ENCODE results near the gene EPB41L2.

EPB41L2 gene

DNA sequence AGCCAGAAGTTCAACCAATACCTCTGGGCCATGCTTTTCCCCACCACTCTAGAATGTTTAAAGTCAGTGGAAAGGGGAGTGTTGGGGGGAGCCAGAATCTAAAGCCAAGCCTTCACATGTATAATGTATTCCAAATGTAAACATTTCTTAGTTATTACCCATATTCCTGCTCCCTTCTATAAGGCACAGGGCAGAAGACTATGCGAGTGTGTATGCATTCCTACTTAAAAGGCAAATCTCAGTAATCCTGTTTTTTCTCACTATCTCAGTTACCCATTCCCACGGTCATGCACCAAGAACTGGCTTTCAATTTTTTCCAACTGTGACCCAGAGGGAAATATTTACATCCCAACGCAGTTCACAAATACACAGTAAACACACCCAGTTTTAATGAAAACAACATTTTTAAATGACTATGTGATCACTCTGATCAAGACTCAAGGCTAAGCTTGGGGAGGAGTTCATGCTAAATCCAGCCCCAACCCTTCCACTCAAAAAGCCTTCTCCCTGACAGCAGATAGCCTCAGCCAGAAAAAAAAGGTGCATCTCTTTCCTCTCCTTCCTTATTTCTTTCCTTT is 57.5 kb downstream of the EPB41L2 start:
- DNase-seq (ENCODE audit: low read depth) = no peak
- no peak overlapping the region for H3K4me3 ChIP-seq (ENCODE audit: low read depth, low read length)
- TF ChIP-seq, protein P1, sequence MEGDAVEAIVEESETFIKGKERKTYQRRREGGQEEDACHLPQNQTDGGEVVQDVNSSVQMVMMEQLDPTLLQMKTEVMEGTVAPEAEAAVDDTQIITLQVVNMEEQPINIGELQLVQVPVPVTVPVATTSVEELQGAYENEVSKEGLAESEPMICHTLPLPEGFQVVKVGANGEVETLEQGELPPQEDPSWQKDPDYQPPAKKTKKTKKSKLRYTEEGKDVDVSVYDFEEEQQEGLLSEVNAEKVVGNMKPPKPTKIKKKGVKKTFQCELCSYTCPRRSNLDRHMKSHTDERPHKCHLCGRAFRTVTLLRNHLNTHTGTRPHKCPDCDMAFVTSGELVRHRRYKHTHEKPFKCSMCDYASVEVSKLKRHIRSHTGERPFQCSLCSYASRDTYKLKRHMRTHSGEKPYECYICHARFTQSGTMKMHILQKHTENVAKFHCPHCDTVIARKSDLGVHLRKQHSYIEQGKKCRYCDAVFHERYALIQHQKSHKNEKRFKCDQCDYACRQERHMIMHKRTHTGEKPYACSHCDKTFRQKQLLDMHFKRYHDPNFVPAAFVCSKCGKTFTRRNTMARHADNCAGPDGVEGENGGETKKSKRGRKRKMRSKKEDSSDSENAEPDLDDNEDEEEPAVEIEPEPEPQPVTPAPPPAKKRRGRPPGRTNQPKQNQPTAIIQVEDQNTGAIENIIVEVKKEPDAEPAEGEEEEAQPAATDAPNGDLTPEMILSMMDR (IDR thresholded peaks at IDR 0.05; ENCODE audit: low read depth, low read length, missing control alignments) = no peak

DNA sequence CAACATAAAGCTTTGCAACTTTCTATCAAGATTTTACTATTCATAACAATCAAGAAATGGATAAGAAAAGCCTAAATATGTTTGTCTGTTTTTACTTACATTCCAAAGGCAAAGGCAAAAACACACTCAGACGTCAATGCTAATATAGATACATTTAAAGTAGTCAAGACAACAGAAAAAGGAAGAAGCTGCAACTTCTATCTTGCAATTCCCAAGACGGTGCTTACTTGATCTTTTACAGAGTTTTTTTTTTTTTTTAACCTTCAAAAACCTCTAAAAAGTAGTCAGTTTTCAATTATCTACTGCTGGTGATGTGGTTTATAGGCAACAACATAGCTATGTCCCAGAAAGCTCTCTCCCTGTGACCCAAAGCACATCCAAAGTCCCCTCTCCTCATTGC is 58.1 kb downstream of the EPB41L2 start:
- TF ChIP-seq, protein P1 (IDR thresholded peaks at IDR 0.05; ENCODE audit: low read depth, low read length, missing control alignments) = no peak
- no peak overlapping the region for H3K4me3 ChIP-seq (ENCODE audit: low read depth, low read length)
- DNase-seq (ENCODE audit: low read depth) = no peak

DNA sequence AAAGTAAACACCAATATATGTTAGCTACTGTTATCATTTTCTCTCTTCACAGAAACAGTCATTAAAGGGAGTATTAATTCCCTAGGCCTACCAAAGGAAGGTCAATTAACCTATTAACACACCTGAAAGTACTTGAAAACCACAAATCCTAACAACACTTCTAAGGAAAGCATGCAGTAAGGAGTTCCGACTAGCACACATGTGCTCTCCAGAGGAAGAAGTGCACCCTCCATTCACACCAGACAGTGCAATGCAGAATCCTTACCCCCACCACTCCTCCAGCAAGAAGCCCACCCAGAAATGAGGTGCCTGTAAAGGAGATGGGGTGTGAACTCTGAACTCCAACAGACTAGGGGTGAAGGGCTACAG is 58.7 kb downstream of the EPB41L2 start:
- no peak for DNase-seq (ENCODE audit: low read depth)
- H3K4me3 ChIP-seq (ENCODE audit: low read depth, low read length) = no peak overlapping the region
- TF ChIP-seq, protein P1 (IDR thresholded peaks at IDR 0.05; ENCODE audit: low read depth, low read length, missing control alignments) = no peak

DNA sequence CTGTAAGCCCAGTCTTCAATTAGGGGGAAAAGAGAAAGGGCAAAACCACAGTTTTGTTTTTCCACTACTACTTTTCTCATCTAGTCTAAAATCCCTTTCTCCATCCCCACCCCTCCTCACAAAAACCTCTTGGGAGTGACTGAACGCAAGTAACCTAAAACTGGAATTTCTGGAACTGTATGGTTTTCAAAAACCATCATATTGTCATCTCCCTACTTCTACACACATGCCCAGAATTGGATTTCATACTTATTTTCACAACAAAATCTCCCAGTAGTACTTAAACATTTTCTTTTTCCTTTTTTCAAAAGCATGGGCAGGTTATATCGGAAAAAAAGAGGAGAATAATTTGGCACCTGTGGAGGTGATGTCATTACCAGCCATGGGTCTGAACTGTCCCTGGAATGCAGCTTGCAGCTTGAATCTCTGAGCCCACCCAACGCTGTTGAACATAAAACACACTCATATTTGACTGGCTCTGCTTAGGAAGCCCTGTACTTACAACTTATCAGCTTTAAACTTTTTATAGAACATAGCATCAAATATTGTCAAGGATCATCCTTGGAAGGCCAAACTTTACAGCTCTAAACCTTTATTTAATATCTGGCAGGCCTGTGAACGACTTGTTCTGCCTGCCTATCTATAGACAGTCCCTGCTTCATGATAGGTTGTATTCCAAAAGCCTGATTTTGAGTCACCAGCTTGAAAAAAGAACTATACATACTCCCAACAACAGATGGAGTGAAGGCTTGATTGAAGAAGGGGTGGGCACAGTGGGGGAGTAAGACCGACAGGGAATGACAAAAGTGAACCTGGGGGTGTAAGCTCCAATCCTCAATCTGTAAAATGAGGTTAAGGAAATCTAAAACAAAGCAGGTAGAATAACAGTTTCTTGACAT is 59.3 kb downstream of the EPB41L2 start:
- no peak for DNase-seq (ENCODE audit: low read depth)
- TF ChIP-seq, protein P1 (IDR thresholded peaks at IDR 0.05; ENCODE audit: low read depth, low read length, missing control alignments) = no peak
- H3K4me3 ChIP-seq (ENCODE audit: low read depth, low read length) = no peak overlapping the region

DNA sequence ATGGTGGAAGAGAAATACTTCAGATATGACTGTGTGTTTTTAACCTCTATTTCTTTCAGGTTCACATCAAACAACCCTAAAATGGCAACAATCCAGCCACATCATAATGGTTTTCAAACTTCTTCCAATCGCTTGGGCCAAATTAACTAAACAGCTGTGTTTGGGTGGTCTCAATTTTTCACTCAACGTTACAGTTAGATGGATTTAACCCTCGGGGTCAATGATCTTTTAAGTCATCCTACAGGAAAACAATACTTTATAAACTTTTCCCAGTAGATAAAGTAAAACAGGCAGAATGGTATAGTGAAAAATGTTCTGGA is 60.4 kb downstream of the EPB41L2 start:
- TF ChIP-seq, protein P1 (IDR thresholded peaks at IDR 0.05; ENCODE audit: low read depth, low read length, missing control alignments) = no peak
- no peak for DNase-seq (ENCODE audit: low read depth)
- H3K4me3 ChIP-seq (ENCODE audit: low read depth, low read length) = no peak overlapping the region

DNA sequence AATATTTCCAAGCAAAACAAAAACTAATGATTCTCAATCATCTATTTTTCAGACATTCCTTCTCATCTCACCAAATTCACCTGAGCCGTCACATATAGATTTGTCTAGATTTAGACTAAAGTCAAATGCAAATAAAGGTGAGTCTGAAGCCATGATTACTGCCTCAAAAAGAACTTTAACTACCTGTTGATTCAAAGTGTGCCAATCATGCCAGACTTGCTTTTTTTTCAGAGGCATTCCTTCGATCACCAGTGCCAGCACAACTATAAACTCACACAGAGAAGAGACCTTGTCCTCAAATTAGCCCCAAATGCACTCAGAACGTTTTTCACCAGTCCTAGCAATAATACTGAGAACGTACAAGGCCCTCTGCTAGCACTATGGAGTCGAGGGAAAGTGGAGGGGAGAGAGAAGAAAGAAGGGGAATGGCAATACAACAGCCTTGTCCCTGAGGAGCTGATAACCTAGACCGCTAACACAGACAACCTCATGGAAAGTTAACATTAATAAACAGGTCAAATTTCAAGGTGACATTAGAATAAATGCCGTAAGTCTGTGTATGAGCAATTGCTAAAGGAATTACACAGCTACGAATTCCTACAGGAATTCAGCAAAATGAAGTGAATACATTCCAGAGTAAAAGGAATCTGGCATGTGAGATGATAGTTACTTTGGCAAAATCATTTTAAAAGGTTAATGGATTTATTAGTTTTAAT is 60.9 kb downstream of the EPB41L2 start:
- DNase-seq (ENCODE audit: low read depth) = no peak
- H3K4me3 ChIP-seq (ENCODE audit: low read depth, low read length) = no peak overlapping the region
- TF ChIP-seq, protein P1 (IDR thresholded peaks at IDR 0.05; ENCODE audit: low read depth, low read length, missing control alignments) = no peak
